Skeletal muscle satellite cell (primary cell): ENCODE measurements around the gene REPIN1.

ENCODE experiments used
- H3K27me3 ChIP-seq: 2 replicates; pipeline ENCODE4 v1.7.0; 2013; ENCODE audit warnings: low read length; ENCODE audit not compliant: control insufficient read depth, insufficient read depth
- H3K36me3 ChIP-seq: 2 replicates; pipeline ENCODE4 v1.7.0; 2013; ENCODE audit warnings: mild to moderate bottlenecking, control low read depth, low read length; ENCODE audit not compliant: insufficient read depth
- H3K4me1 ChIP-seq: 2 replicates; pipeline ENCODE4 v1.7.0; 2013; ENCODE audit warnings: low read length; ENCODE audit not compliant: control insufficient read depth, insufficient read depth
- H3K4me2 ChIP-seq: 2 replicates; pipeline ENCODE4 v1.7.0; 2013; ENCODE audit warnings: mild to moderate bottlenecking, low read length
- H3K4me3 ChIP-seq: 2 replicates; pipeline ENCODE4 v1.7.0; 2013; ENCODE audit warnings: low read length
- H3K9ac ChIP-seq: 2 replicates; pipeline ENCODE4 v1.7.0; 2013; ENCODE audit warnings: mild to moderate bottlenecking, low read depth, low read length, moderate library complexity
- H3K9me3 ChIP-seq: replicated peaks from 2 replicates; pipeline ENCODE4 v1.7.0; 2013; ENCODE audit warnings: mild to moderate bottlenecking, control low read depth, low read length

REPIN1 gene

GRCh38 chr7:150356265-150356897 lies 12.2 kb upstream of the REPIN1 start:
- H3K9me3 ChIP-seq, result no peaks in the 10 kb centered on the region
- H3K4me1 ChIP-seq, result peaks cover 4% of the 10 kb centered on the region
- peaks cover 4% of the 10 kb centered on the region for H3K27me3 ChIP-seq
- no peaks in the 10 kb centered on the region for H3K36me3 ChIP-seq
- no peak overlapping the region for H3K4me3 ChIP-seq
- H3K4me2 ChIP-seq, result no peak overlapping the region
- no peak overlapping the region for H3K9ac ChIP-seq

- H3K27me3 ChIP-seq, result no peaks in the 10 kb centered on the region
- H3K9me3 ChIP-seq, result no peaks in the 10 kb centered on the region
- no peak overlapping the region for H3K4me2 ChIP-seq
- peaks cover 4% of the 10 kb centered on the region for H3K4me1 ChIP-seq
- H3K36me3 ChIP-seq, result no peaks in the 10 kb centered on the region
- no peak overlapping the region for H3K9ac ChIP-seq
- no peak overlapping the region for H3K4me3 ChIP-seq
These were observed 11.4 kb upstream of the REPIN1 start for GRCh38 chr7:150357270-150357669.

- Histone ChIP-seq H3K4me1 (peaks cover 4% of the 10 kb centered on the region), H3K9ac (no peak overlapping the region), H3K36me3 (no peaks in the 10 kb centered on the region), H3K9me3 (no peaks in the 10 kb centered on the region), H3K4me2 (no peak overlapping the region), H3K27me3 (peaks cover 6% of the 10 kb centered on the region), H3K4me3 (no peak overlapping the region)
These were observed 10.7 kb upstream of the REPIN1 start for GRCh38 chr7:150357771-150358427.

GRCh38 chr7:150358433-150358832 lies 10.2 kb upstream of the REPIN1 start:
- no peak overlapping the region for H3K4me3 ChIP-seq
- no peaks in the 10 kb centered on the region for H3K36me3 ChIP-seq
- no peaks in the 10 kb centered on the region for H3K9me3 ChIP-seq
- H3K4me2 ChIP-seq, result no peak overlapping the region
- H3K9ac ChIP-seq, result no peak overlapping the region
- peaks cover 4% of the 10 kb centered on the region for H3K4me1 ChIP-seq
- peaks cover 9% of the 10 kb centered on the region for H3K27me3 ChIP-seq

GRCh38 chr7:150358988-150359621 lies 9.5 kb upstream of the REPIN1 start:
- H3K9ac ChIP-seq, result no peak overlapping the region
- no peaks in the 10 kb centered on the region for H3K9me3 ChIP-seq
- H3K4me1 ChIP-seq, result peaks cover 4% of the 10 kb centered on the region
- H3K36me3 ChIP-seq, result no peaks in the 10 kb centered on the region
- H3K27me3 ChIP-seq, result peaks cover 9% of the 10 kb centered on the region
- no peak overlapping the region for H3K4me3 ChIP-seq
- H3K4me2 ChIP-seq, result no peak overlapping the region

GRCh38 chr7:150359622-150360362 lies 8.8 kb upstream of the REPIN1 start:
- no peaks in the 10 kb centered on the region for H3K9me3 ChIP-seq
- no peaks in the 10 kb centered on the region for H3K36me3 ChIP-seq
- no peak overlapping the region for H3K4me2 ChIP-seq
- H3K4me1 ChIP-seq, result peaks cover 4% of the 10 kb centered on the region
- H3K4me3 ChIP-seq, result no peak overlapping the region
- H3K27me3 ChIP-seq, result peaks cover 9% of the 10 kb centered on the region
- no peak overlapping the region for H3K9ac ChIP-seq

GRCh38 chr7:150360363-150361058 lies 8.1 kb upstream of the REPIN1 start:
- no peak overlapping the region for H3K4me2 ChIP-seq
- peaks cover 4% of the 10 kb centered on the region for H3K4me1 ChIP-seq

GRCh38 chr7:150361402-150361801 lies 7.2 kb upstream of the REPIN1 start:
- H3K27me3 ChIP-seq, result peaks cover 9% of the 10 kb centered on the region
- no peaks in the 10 kb centered on the region for H3K36me3 ChIP-seq
- H3K4me1 ChIP-seq, result peaks cover 4% of the 10 kb centered on the region
- H3K4me2 ChIP-seq, result no peak overlapping the region
- no peak overlapping the region for H3K4me3 ChIP-seq
- H3K9me3 ChIP-seq, result no peaks in the 10 kb centered on the region
- no peak overlapping the region for H3K9ac ChIP-seq

More at GRCh38 chr7:150360363-150361058, 8.1 kb upstream of the REPIN1 start:
- H3K27me3 ChIP-seq, result peaks cover 9% of the 10 kb centered on the region
- no peaks in the 10 kb centered on the region for H3K9me3 ChIP-seq
- H3K4me3 ChIP-seq, result no peak overlapping the region
- no peaks in the 10 kb centered on the region for H3K36me3 ChIP-seq
- no peak overlapping the region for H3K9ac ChIP-seq

GRCh38 chr7:150361807-150362621 lies 6.6 kb upstream of the REPIN1 start:
- Histone ChIP-seq H3K4me1 (peaks cover 4% of the 10 kb centered on the region), H3K4me3 (no peak overlapping the region), H3K9ac (no peak overlapping the region), H3K9me3 (no peaks in the 10 kb centered on the region), H3K27me3 (peaks cover 9% of the 10 kb centered on the region), H3K4me2 (no peak overlapping the region), H3K36me3 (no peaks in the 10 kb centered on the region)

- peaks cover 9% of the 10 kb centered on the region for H3K4me1 ChIP-seq
- no peak overlapping the region for H3K4me2 ChIP-seq
These were observed 5.3 kb upstream of the REPIN1 start for GRCh38 chr7:150363370-150363769.

More at GRCh38 chr7:150363370-150363769, 5.3 kb upstream of the REPIN1 start:
- Histone ChIP-seq H3K4me3 (no peak overlapping the region), H3K27me3 (peaks cover 9% of the 10 kb centered on the region), H3K36me3 (no peaks in the 10 kb centered on the region), H3K9me3 (no peaks in the 10 kb centered on the region), H3K9ac (no peak overlapping the region)
